DMS53 treated with DMSO at 0.1 percent for 48 hours (cell line): ENCODE data around the gene RHOJ.
"Not testable (repeated sequence)": the region's sequence is repeated elsewhere in the genome, so short reads cannot be mapped to it uniquely, and the experiment has no call there.

Source experiments
- DNase-seq: peaks from one replicate; lab custom pipeline; 2025; ENCODE audit not compliant: unreplicated experiment; lab: John Stamatoyannopoulos, UW

RHOJ gene

DNA sequence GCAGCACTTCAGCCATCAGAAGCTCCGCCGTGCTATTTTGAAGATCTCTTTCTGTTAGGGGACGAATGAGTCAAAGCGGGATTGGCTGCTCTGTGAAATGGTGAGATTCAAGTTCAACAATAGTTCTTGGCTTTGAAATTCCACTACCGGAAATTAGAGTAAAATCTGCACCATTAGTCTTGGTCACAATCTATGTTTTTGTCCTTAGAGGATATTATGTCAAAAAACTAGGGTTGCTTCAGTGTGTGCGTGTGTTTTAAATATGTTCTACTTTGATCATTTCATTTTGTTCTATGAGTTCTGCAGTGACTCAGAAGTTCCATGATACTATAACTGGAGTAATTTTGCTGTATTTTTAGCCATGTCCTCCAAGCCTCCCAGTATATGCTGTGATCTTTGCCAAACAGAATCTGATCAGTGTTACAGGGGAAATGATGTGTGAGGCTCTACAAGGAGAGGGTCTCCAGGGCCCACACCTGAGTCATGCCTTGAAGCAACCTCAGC is 91.9 kb downstream of the RHOJ start:
- no peak for DNase-seq

GRCh38 chr14:63297372-63298063 is 93.3 kb downstream of the RHOJ start:
- no peak for DNase-seq

DNA sequence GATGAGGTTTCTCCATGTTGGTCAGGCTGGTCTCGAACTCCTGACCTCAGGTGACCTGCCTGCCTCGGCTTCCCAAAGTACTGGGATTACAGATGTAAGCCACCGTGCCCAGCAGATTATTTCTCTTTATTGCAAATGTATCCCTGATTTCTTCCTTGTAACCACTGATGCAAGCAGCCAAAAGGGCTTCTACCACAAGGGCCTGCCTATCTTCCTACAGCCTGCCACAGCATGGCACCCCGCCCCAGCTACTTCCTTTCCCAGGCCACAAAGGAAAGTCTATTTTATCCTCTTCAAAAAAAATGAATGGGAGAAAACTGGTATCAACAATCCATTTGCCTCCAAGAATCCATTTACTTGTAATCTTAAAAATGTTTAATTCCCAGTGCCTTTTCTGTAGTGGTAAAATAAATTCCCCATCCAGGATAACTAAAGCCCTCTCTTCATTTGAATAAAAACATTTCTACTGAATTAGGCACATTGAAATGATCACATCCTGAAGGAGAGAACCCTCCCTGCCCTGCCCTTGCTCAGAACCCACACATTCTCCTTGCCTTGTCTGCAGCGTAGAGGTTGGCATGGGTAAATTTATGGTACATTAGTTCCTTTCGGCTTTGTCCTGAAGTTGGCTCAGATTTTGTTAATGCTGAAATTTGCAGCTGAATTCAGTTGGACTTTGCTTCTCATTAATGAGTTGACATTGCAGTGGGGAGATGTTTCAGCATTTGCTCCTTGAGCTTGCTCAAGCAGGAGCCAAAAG is 95.3 kb downstream of the RHOJ start:
- DNase-seq, result no peak

- DNase-seq, result no peak
These were observed 96.6 kb downstream of the RHOJ start for GRCh38 chr14:63300854-63301253.

DNA sequence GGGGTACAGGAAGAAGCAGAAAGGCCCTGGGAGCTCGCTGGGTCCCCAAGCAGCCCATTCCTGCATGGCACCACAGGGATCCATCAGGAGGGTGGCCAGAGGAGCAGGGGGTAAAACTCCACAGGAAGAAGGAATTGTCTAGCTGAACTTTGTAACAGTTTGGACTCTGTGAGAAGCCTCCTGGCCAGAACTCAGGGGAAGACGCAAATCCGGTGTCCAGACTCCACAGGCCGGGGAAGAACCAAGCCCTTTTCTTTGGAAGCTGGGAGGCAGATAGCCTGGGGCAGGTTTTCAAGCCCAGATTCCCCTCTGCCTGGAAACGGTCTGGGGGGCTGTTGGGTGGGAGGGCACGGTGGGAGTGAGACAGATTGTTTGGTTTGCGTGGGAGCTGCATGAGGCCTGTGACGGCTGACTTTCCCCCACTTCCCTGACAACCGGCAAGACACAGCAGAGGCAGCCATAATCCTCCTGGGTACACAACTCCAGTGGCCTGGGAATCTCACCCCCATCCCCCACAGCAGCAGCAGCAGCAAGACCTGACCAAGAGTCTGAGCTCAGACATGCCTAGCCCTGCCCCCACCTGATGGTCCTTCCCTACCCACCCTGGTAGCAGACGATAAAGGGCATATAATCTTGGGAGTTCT is 97.8 kb downstream of the RHOJ start:
- no peak for DNase-seq

- DNase-seq, result not testable (repeated sequence)
These were observed 100.2 kb downstream of the RHOJ start for GRCh38 chr14:63304429-63304828.

DNA sequence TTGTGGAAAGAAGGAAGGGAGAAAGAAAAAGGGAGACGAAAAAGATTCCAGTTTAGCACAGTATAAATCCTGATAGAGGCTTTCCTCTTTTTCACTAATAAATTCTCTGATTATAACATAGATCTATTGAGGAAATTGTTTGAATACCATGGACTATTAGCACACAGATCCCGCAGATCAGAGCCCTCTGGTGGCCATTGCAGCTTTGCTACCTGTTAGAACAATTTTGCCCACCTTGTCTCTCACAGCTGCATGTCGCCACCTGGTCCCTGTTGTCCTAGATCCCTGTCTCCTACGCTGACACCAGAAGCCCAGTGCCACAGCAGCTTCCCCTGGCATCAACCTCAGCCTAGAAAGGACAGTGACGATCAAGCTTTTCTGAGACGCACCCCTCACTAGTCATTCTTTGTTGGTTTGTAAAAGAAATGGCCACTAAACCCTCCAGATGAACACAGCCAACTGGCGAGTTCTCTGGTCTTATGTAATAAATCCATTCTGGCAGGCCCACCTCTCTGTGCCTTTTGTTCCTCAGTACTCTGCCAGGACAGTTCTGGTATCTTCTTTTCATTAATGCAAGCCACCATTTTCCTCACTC is 104.6 kb downstream of the RHOJ start:
- DNase-seq, result peak; percentile 17

DNA sequence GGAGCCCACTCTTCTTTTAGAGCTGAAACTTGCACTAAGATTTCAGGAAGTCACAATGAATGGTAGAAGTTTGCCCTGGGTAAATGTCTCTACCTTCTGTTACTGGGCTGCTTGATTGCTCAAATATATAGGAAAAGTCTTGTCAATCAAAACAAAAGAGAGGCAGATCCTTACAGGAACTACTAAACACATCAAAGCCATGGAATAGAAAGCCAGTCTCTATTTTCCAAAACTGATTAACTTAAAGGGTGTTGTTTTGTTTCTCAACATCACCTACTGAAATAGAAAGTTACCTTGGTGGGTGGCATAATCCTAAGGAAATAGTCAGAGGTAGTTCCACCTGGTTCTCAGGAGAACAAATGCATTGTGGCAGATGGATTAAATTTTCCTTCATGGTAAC is 114.6 kb downstream of the RHOJ start, which contains the start of gene GPHB5:
Gene GPHB5, minus strand, starts transcription at position 101 of the 400 bp plus-strand sequence. CDS start 1,086 bp downstream, outside the sequence.
- DNase-seq, result no peak

DNA sequence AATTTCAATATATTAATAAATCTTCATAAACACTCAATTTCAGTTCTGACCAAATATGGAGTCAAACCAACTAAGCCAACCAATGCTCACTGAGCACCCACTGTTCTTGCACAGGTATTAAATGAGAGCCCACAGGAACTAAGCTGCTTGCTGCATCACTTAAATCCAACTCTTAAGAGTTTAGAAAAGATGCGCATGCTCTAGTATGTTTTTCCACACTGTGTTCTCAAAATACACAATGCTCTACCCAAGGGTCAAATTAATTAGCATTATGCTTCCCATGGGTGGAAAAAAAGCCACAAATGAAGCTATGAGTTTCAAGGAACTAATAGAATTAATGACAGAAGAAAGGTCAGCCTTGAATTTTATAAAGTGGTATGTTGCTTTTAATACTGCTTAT is 118.2 kb downstream of the RHOJ start:
- no peak for DNase-seq

DNA sequence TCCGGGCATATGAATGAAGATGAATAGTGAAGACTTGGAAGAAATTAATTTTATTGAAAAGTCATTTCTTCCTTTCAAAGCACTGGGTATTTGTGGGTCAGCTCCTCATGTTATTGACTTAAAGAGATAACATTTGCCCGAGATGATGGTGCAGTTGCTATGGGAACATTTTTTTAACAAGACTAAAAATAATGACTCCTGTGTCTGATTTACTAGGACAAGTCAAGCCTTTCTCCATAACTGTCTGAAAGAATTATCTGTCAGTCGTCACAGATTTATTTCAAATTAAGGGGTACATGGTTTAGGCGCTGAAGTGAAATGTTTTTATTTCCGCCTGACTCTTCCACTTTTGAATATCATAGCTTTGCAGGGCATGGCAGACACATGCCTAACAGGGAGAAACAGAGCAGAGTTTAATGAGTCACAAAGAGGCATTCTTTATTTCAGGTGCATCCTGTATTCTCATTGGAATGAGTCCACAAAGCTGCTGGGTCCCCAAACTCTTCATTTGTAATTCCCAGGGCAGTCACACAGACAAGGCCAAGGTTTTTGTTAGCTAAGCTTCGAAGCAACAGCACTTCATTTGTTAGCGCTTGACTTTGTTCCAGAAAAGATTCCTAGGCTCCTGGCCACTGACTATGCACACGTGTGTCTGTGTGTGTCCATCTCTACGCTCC is 118.8 kb downstream of the RHOJ start:
- no peak for DNase-seq

DNA sequence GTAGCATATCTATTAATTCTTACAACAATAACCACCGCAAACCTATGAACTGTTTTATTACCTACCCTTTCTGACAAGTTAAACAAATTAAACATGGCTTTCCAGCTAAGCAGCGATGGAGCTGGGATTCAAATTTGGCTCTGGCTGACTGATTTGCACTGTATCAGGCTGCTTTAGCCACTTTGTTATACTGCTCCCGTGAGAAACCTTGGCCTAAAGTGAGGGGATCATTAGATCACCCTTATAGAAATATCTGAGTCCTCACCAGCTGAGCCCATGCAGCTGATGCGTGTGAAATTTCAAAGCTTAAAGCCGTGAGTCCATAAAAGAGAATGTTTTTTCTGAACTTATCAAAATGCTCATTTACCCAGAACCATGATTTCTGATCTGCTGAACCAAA is 122.6 kb downstream of the RHOJ start:
- no peak for DNase-seq

GRCh38 chr14:63328787-63329737 is 124.8 kb downstream of the RHOJ start:
- no peak for DNase-seq

DNA sequence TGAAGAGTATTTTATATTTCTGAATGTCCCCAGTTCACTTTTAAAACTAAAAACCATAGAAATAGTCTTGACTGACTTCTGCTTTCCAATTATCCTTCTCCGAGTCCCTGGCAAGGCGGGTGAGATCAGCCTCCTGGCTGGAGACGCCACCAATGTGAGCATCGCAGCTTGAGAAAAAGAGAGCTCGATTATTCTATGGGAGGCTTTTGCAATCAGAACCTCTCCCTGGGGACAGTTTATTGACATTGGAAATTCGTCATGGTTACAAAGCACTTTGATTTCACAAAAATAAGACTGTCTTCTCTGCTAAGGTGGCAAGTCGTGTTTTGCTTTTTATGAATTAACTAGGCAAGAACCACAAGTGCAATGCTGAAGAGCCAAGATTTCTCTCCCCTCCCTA is 138.1 kb downstream of the RHOJ start:
- DNase-seq, result no peak
